ENCODE measurements around the gene HCFC2. TPM values are rescaled to one million over a fixed set of nuclear protein-coding genes. Genes with fewer than 3 reads are reported as not detected.

Gene HCFC2
- total RNA-seq, 1 donor from 2014 or later, result 19.4 TPM

DNA sequence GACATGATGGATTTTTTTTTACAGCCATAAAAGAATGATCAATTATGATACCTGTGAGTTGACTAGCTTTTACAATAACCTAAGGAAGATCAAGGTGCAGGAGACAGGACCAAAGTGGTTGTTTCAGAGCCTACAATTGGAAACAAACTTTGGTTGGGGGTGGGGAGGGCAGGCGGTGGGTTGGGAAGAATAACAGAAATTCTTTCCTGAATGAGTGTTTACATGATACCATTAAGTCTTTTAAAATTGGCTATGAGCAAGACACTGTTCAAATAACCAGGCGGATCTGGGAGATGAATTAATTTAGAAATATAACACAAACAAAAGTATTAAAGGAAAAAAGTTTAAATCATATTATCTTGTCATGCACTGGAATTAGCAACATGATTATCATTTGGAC lies 66.4 kb downstream of the HCFC2 start:
- Histone ChIP-seq H3K27me3 (no peaks in the 10 kb centered on the region), H3K36me3 (peaks cover 47% of the 10 kb centered on the region), H3K27ac (no peak overlapping the region), H3K4me3 (no peak overlapping the region), H3K9me3 (no peaks in the 10 kb centered on the region), H3K4me1 (peaks cover 32% of the 10 kb centered on the region)
- peak; percentile 53 for ATAC-seq
- DNase-seq, result no peak
- TF ChIP-seq, protein P1, sequence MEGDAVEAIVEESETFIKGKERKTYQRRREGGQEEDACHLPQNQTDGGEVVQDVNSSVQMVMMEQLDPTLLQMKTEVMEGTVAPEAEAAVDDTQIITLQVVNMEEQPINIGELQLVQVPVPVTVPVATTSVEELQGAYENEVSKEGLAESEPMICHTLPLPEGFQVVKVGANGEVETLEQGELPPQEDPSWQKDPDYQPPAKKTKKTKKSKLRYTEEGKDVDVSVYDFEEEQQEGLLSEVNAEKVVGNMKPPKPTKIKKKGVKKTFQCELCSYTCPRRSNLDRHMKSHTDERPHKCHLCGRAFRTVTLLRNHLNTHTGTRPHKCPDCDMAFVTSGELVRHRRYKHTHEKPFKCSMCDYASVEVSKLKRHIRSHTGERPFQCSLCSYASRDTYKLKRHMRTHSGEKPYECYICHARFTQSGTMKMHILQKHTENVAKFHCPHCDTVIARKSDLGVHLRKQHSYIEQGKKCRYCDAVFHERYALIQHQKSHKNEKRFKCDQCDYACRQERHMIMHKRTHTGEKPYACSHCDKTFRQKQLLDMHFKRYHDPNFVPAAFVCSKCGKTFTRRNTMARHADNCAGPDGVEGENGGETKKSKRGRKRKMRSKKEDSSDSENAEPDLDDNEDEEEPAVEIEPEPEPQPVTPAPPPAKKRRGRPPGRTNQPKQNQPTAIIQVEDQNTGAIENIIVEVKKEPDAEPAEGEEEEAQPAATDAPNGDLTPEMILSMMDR (IDR thresholded peaks at IDR 0.05), result no peak
- intact Hi-C loops (cut with DNase I), result no loop called here

DNA sequence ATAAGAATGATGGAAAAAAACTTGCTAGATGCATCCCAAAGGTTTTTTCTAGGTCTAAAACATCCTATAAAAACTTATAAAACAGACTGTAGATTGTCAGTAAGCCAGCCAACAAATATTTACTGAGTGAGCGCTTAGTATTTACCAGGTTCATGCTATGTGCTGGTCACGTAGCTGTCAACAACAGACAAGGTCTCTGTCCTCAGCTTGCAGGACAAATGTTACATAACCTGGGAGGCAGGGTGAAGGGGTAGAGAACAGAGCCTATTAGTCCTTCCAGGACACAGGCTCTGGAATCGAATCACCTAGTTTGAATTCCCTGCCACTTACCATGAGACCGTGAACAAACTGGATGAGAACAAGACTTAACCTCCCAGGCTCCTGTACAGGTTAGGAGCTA lies 67.3 kb downstream of the HCFC2 start:
- Histone ChIP-seq H3K27ac (peak overlapping the region; percentile 33), H3K36me3 (peaks cover 38% of the 10 kb centered on the region), H3K9me3 (no peaks in the 10 kb centered on the region), H3K27me3 (no peaks in the 10 kb centered on the region), H3K4me1 (peaks cover 41% of the 10 kb centered on the region), H3K4me3 (no peak overlapping the region)
- TF ChIP-seq, protein P1 (IDR thresholded peaks at IDR 0.05), result no peak
- intact Hi-C loops (cut with DNase I), result no loop called here
- DNase-seq (no peak), ATAC-seq (peak; percentile 32)

DNA sequence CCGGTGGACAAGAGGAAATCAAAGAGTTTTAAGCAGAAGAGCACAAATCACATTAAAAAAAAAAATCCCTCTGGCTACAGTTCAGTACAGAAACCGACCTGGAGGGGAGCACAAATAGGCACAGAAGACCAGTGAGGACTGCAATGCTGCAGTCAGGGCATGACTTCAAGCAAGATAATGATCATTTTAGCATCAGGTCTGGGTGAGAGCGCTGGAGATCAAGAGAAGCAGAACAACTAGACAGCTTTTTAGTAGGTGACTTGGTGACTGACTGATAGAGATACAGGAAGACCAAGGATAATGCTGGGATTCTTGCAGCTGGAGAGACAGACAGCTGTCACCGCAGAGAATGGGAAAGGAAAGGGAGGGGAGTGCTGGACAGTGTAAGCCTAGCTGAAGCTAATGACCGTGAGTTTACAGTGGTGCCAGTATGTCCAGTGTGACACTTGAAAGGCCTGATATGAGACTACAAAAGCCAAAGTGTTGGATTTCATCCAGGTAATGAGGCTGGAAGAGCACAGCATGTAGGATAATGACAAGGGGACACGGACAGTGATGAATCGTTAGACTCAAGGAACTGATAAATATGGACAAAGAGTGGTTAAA lies 68.1 kb downstream of the HCFC2 start:
- Histone ChIP-seq H3K9me3 (no peaks in the 10 kb centered on the region), H3K27ac (peak overlapping the region; percentile 33), H3K36me3 (peaks cover 30% of the 10 kb centered on the region), H3K4me3 (no peak overlapping the region), H3K4me1 (peaks cover 44% of the 10 kb centered on the region), H3K27me3 (no peaks in the 10 kb centered on the region)
- TF ChIP-seq, protein P1 (IDR thresholded peaks at IDR 0.05), result no peak
- no peak for DNase-seq
- ATAC-seq, result peak; percentile 58
- intact Hi-C loops (cut with DNase I), result no loop called here

DNA sequence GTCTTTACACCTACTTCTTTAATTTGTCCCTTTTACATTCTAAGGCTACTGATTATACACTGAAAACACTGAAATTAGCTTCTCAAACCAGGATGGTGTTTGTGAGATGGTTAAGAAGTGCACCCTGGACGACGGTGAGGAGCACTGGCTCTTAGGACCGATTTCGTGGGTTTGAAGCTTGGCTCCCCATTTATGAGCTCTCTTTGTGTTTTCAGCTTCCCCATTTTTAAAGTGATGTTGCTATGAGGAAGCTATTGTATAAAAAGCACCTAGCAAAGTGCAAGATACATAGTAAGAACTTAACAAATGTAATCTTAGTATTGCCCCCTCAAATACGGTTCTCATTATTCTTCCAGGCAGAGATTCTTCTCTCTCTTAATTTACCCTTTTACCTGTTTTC lies 69.0 kb downstream of the HCFC2 start:
- Histone ChIP-seq H3K36me3 (peaks cover 21% of the 10 kb centered on the region), H3K27ac (no peak overlapping the region), H3K4me1 (peaks cover 44% of the 10 kb centered on the region), H3K27me3 (no peaks in the 10 kb centered on the region), H3K9me3 (no peaks in the 10 kb centered on the region), H3K4me3 (no peak overlapping the region)
- no peak for ATAC-seq
- intact Hi-C loops (cut with DNase I), result no loop called here
- DNase-seq, result no peak
- TF ChIP-seq, protein P1 (IDR thresholded peaks at IDR 0.05), result no peak

DNA sequence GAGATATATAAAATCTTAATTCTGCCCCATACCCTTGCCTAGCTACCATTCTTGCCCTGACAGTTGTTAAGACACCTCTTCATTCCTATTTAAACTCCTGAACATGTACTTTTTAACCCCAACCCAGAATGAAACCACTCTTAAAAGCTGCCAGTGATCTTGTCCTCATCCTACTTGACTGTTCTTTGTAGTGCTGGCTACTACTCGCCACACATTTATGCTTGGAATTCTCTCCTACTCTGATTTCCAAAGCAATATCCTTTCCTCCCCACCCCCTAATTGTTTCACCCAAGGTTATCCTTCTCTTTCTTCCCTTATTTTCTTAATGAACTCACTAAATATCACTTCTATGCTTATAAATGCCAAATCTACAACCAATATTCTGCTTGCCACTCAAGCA lies 69.5 kb downstream of the HCFC2 start:
- Histone ChIP-seq H3K36me3 (peaks cover 16% of the 10 kb centered on the region), H3K4me3 (no peak overlapping the region), H3K27ac (no peak overlapping the region), H3K4me1 (peaks cover 44% of the 10 kb centered on the region), H3K27me3 (no peaks in the 10 kb centered on the region), H3K9me3 (no peaks in the 10 kb centered on the region)
- DNase-seq, result no peak
- ATAC-seq, result no peak
- TF ChIP-seq, protein P1 (IDR thresholded peaks at IDR 0.05), result no peak
- intact Hi-C loops (cut with DNase I), result no loop called here

DNA sequence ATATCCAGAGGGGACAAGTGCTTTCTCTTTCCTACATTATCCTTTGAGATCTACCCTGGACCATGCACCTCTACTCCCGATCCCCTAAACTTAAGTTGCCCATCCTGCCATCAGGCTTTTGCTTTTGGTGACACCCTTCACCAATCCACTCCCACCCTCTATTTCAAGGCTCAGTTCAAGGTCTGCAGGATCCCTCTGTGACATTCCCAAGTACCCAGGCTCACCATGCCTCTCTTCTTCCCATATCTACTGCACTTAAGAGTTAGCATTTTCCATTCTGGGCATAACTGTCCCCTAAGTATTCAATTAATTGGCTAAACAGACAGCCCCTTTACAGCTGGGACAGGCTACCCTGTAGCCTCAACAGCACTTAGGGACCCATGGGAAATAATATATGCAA lies 70.6 kb downstream of the HCFC2 start:
- H3K27ac ChIP-seq, result no peak overlapping the region
- no peak for DNase-seq
- intact Hi-C loops (cut with DNase I), result no loop called here

More for the DNA sequence above, 70.6 kb downstream of the HCFC2 start:
- TF ChIP-seq, protein P1 (IDR thresholded peaks at IDR 0.05), result no peak
- peaks cover 13% of the 10 kb centered on the region for H3K36me3 ChIP-seq
- peaks cover 44% of the 10 kb centered on the region for H3K4me1 ChIP-seq
- H3K9me3 ChIP-seq, result no peaks in the 10 kb centered on the region
- no peak overlapping the region for H3K4me3 ChIP-seq
- H3K27me3 ChIP-seq, result no peaks in the 10 kb centered on the region
- ATAC-seq, result no peak
